Gastroesophageal sphincter (tissue), 4 donors: Measurements from ENCODE around the gene AMD1. TPM values are rescaled to one million over a fixed set of nuclear protein-coding genes. Genes with fewer than 3 reads are reported as not detected.

Source experiments
- ATAC-seq: fragments of 150-250 bp; one replicate; pipeline ENCODE4 v1.9.1; 2016; ENCODE audit warnings: mild to moderate bottlenecking, moderate library complexity
- H3K27ac ChIP-seq, 4 donors: fragments of 200-600 bp; sonication (generic) in 3 of 4; 1 replicate in 3 of 4; 2 replicates in 1 of 4; pipeline ENCODE4 v1.5.1; 2016 to 2019
- H3K27me3 ChIP-seq: fragments of 200-600 bp; sonication (generic); one replicate; pipeline ENCODE4 v1.5.1; 2019
- H3K36me3 ChIP-seq, 2 donors: fragments of 200-600 bp; sonication (generic); one replicate each; pipeline ENCODE4 v1.5.1; 2019; ENCODE audit warnings: control low read depth in 1 of 2
- H3K4me1 ChIP-seq, 3 donors: fragments of 200-600 bp; sonication (generic); 1 replicate in 2 of 3; 2 replicates in 1 of 3; pipeline ENCODE4 v1.5.1; 2016 to 2019; ENCODE audit warnings: control low read depth in 2 of 3
- H3K4me3 ChIP-seq, 2 donors: fragments of 200-600 bp; sonication (generic); one replicate each; pipeline ENCODE4 v1.5.1; 2019; ENCODE audit warnings: mild to moderate bottlenecking in 1 of 2, moderate library complexity in 1 of 2
- H3K9me3 ChIP-seq, 3 donors: fragments of 200-600 bp; sonication (generic); one replicate each; pipeline ENCODE4 v1.5.1; 2017 to 2019; ENCODE audit warnings: control low read depth in 2 of 3
- EP300 ChIP-seq: sonication (generic); formaldehyde crosslinking; IDR thresholded peaks from one replicate; pipeline ENCODE4 v1.6.1; 2017; ENCODE audit warnings: antibody characterized with exemption, mild to moderate bottlenecking
- POLR2A ChIP-seq, 2 donors: fragments of 450-650 bp; IDR thresholded peaks; one replicate each; pipeline ENCODE4 v1.6.1; 2017; ENCODE audit warnings: antibody characterized with exemption in 2 of 2, mild to moderate bottlenecking in 2 of 2, moderate library complexity in 1 of 2
- POLR2AphosphoS5 ChIP-seq: sonication (generic); formaldehyde crosslinking; IDR thresholded peaks from one replicate; pipeline ENCODE4 v1.6.1; 2017; ENCODE audit warnings: antibody characterized with exemption
- WGBS, 2 donors: methylation state at CpG; one replicate each; pipeline ENCODE4 v1.1.5; 2018; ENCODE audit warnings: low coverage in 1 of 2; 5-methylcytosine and 5-hydroxymethylcytosine counted together
- total RNA-seq, 4 donors: library from RNA; depleted of rRNA; stranded (reverse); fragments of >200 nt; gene quantifications; one replicate each; pipeline ENCODE4 v1.1.0, GENCODE V29; 2016
- TF ChIP-seq, protein P1 (sequence below), 4 experiments: fragments of 200-600 bp in 2 of 4; fragments of 450-650 bp in 2 of 4; sonication (generic) in 1 of 4; IDR thresholded peaks; one replicate each; pipeline ENCODE4 v1.5.1; 2017 to 2019; ENCODE audit warnings: antibody characterized with exemption in 4 of 4, mild to moderate bottlenecking in 2 of 4, moderate library complexity in 2 of 4

The AMD1 gene
- total RNA-seq, 4 donors from 2014 or later, result 51.4 to 96.5 (median 79.0) TPM

DNA sequence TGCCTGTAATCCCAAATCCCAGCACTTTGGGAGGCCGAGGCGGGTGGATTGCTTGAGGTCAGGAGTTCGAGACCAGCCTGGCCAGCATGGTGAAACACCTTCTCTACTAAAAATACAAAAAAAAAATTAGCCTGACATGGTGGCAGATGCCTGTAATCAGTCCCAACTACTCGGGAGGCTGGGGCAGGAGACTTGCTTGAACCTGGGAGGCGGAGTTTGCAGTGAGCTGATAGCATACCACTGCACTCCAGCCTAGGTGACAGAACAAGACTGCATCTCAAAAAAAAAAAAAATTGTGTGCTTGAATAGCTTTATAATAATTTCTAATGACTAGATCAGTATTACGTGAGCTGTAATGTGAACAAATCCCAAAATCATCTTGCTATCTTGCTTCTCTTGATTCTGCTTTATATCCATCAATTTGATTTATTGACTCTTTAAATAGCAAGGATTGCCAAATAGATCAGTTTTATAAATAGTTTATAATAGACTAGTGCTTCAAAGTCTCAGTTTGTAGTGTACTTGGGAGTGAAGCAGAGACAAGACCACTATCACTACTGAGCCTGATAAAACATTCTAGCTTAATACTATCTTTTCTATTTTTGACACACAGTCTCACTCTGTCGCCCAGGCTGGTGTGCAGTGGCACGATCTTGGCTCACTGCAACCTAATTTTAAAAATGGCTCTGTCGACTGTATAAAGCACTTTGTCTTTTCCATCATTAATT, 7.1 kb downstream of the AMD1 start:
- H3K27ac ChIP-seq, result no peak overlapping the region
- ATAC-seq, result no peak
- WGBS, 2 donors, result 55 to 58% methylated on average over 7 to 8 of the region's 9 CpGs
- H3K27me3 ChIP-seq, result no peaks in the 10 kb centered on the region
- no peaks in the 10 kb centered on the region for H3K36me3 ChIP-seq
- no peaks in the 10 kb centered on the region for H3K9me3 ChIP-seq
- no peak overlapping the region for H3K4me3 ChIP-seq
- TF ChIP-seq, protein P1, sequence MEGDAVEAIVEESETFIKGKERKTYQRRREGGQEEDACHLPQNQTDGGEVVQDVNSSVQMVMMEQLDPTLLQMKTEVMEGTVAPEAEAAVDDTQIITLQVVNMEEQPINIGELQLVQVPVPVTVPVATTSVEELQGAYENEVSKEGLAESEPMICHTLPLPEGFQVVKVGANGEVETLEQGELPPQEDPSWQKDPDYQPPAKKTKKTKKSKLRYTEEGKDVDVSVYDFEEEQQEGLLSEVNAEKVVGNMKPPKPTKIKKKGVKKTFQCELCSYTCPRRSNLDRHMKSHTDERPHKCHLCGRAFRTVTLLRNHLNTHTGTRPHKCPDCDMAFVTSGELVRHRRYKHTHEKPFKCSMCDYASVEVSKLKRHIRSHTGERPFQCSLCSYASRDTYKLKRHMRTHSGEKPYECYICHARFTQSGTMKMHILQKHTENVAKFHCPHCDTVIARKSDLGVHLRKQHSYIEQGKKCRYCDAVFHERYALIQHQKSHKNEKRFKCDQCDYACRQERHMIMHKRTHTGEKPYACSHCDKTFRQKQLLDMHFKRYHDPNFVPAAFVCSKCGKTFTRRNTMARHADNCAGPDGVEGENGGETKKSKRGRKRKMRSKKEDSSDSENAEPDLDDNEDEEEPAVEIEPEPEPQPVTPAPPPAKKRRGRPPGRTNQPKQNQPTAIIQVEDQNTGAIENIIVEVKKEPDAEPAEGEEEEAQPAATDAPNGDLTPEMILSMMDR (IDR thresholded peaks at IDR 0.05), result no peak
- TF ChIP-seq POLR2AphosphoS5, result no peak
- TF ChIP-seq EP300, result no peak
- no peak for TF ChIP-seq POLR2A (IDR thresholded peaks at IDR 0.05)
- H3K4me1 ChIP-seq, result peaks cover 9 to 100% (median 35%) of the 10 kb centered on the region in 3 donors

DNA sequence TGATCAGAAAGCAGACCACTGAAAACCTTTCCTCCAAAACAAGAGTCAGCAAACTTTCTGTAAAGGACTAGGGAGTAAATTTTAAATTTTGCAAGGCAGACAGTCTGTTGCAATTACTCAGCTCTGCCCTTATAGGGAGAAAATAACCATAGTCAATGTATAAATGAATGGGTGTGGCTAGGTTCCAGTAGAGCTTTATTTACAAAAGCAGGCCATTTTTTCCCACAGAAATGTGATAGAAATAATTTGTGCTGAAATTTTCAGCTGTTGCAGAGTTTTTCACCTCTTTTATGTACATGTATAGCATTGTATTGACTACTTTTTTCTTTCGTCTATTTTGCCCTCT, 7.7 kb downstream of the AMD1 start:
- H3K9me3 ChIP-seq, result no peaks in the 10 kb centered on the region
- H3K36me3 ChIP-seq, result no peaks in the 10 kb centered on the region
- H3K27ac ChIP-seq, result no peak overlapping the region
- no peak overlapping the region for H3K4me3 ChIP-seq
- 33 to 63% methylated on average over 1 of the region's 1 CpG for WGBS, 2 donors
- H3K27me3 ChIP-seq, result no peaks in the 10 kb centered on the region
- H3K4me1 ChIP-seq, result peaks cover 9 to 97% (median 33%) of the 10 kb centered on the region in 3 donors
- TF ChIP-seq, protein P1 (IDR thresholded peaks at IDR 0.05), result no peak
- TF ChIP-seq POLR2A (IDR thresholded peaks at IDR 0.05), result no peak
- no peak for TF ChIP-seq POLR2AphosphoS5
- no peak for TF ChIP-seq EP300
- no peak for ATAC-seq

DNA sequence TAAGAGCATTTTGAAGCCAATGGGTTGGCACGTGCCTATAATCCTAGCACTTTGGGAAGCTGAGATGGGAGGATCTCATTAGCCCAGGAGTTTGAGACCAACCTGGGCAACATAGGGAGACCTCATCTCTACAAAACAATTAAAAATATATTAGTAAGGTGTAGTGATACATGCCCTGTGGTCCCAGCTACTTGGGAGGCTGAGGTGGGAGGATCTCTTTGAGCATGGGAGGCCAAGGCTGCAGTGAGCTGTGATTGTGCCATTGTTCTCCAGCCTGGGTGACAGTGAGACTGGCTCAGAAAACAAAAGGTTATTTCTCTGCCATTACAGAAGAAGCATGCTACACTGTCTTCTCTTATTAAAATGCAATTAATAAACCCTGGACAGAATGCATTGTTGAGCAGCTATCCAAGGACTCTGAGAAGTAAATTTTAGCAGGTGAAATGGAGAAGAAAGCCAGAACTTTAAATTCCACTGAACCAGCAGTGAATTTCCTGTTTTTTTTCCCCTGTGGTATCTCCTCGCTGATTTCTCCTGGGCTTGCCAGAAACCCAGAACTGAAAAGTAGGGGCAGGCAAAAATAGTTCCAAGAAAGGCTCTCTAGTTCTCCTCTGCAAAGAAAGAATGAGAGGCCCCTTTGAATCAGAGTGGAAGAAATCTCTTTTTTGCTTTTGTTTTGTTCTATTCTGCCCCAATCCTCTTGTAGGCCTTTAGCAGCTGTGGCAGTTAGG, 8.4 kb downstream of the AMD1 start:
- Histone ChIP-seq H3K27ac (peak overlapping the region in 2 of 4 donors; percentile 2 to 33), H3K4me1 (peaks cover 9 to 95% (median 26%) of the 10 kb centered on the region in 3 donors)

GRCh38 chr6:110884321-110884720, 9.7 kb downstream of the AMD1 start:
- WGBS, 2 donors, result 83 to 84% methylated on average over 2 to 3 of the region's 3 CpGs
- Histone ChIP-seq H3K4me1 (peaks cover 9 to 91% (median 22%) of the 10 kb centered on the region in 3 donors), H3K27me3 (no peaks in the 10 kb centered on the region), H3K27ac (no peak overlapping the region), H3K36me3 (peaks cover 0 to under 1% of the 10 kb centered on the region in 2 donors), H3K9me3 (no peaks in the 10 kb centered on the region), H3K4me3 (no peak overlapping the region)
- TF ChIP-seq POLR2A (IDR thresholded peaks at IDR 0.05), result no peak
- TF ChIP-seq EP300, result no peak
- TF ChIP-seq, protein P1 (IDR thresholded peaks at IDR 0.05), result no peak
- TF ChIP-seq POLR2AphosphoS5, result no peak
- no peak for ATAC-seq

More for the DNA sequence above, 8.4 kb downstream of the AMD1 start:
- Histone ChIP-seq H3K4me3 (no peak overlapping the region), H3K9me3 (no peaks in the 10 kb centered on the region), H3K27me3 (no peaks in the 10 kb centered on the region), H3K36me3 (no peaks in the 10 kb centered on the region)
- TF ChIP-seq POLR2A (IDR thresholded peaks at IDR 0.05) (no peak), POLR2AphosphoS5 (no peak), EP300 (no peak)
- TF ChIP-seq, protein P1 (IDR thresholded peaks at IDR 0.05), result no peak
- 47 to 54% methylated on average over 2 of the region's 2 CpGs for WGBS, 2 donors
- no peak for ATAC-seq
